HepG2 (cell line): ENCODE data around the gene WBP1. TPM values are rescaled to one million over a fixed set of nuclear protein-coding genes. Genes with fewer than 3 reads are reported as not detected.

Source experiments
- CENPT ChIP-seq: sonication (generic); formaldehyde crosslinking; IDR thresholded peaks from 2 replicates; pipeline ENCODE4 v1.8.0; 2022; ENCODE audit warnings: low read depth, mild to moderate bottlenecking, moderate library complexity, missing genetic modification reagents
- FOXK2 ChIP-seq: fragments of 450-650 bp; IDR thresholded peaks from 2 replicates; pipeline ENCODE4 v1.6.1; 2016
- ISX ChIP-seq: sonication (generic); formaldehyde crosslinking; conservative IDR thresholded peaks from 2 replicates; pipeline ENCODE4 v1.5.0; 2020; ENCODE audit warnings: missing genetic modification reagents
- KAT2B ChIP-seq: fragments of 150-350 bp; IDR thresholded peaks from 2 replicates; pipeline ENCODE4 v1.6.1; 2014; ENCODE audit warnings: low read depth, low read length, borderline replicate concordance
- KDM3A ChIP-seq: IDR thresholded peaks from 2 replicates; pipeline ENCODE4 v1.6.1; 2018; ENCODE audit warnings: low read depth, missing compliant biosample characterization
- PITX1 ChIP-seq: sonication (generic); formaldehyde crosslinking; IDR thresholded peaks from 2 replicates; pipeline ENCODE4 v1.5.1; 2020; ENCODE audit warnings: mild to moderate bottlenecking, missing genetic modification reagents
- ZFP36 ChIP-seq: fragments of 150-350 bp; IDR thresholded peaks from 2 replicates; pipeline ENCODE4 v1.6.1; 2018; ENCODE audit warnings: borderline replicate concordance, low read length, low read depth; ENCODE audit not compliant: partially characterized antibody
- ZNF652 ChIP-seq: IDR thresholded peaks from 2 replicates; pipeline ENCODE4 v1.6.1; 2016; ENCODE audit warnings: low read depth, borderline replicate concordance
- polyA plus RNA-seq, 8 experiments: library from polyadenylated mRNA; depleted of rRNA in 3 of 8; stranded (reverse) in 7 of 8; unstranded in 1 of 8; fragments of >200 nt; fragmentation: Illumina TruSeq in 4 of 8; extraction: Trizol in 4 of 8; gene quantifications; 2 replicates each; pipeline versions ENCODE4 v1.2.1 to v1.2.3, GENCODE V29; 2011 to 2016; ENCODE audit warnings: low read depth in 4 of 8, missing spikeins in 1 of 8, mixed read lengths in 1 of 8; ENCODE audit not compliant: insufficient read depth in 1 of 8
- total RNA-seq, 5 experiments: library from RNA; depleted of rRNA; stranded (reverse); fragments of >200 nt; fragmentation: Illumina TruSeq; extraction: Trizol; gene quantifications; 2 replicates each; pipeline ENCODE4 v1.2.3, GENCODE V29; 2016; ENCODE audit warnings: low read depth in 1 of 5
- TF ChIP-seq, protein P1 (sequence below): sonication (generic); formaldehyde crosslinking; IDR thresholded peaks from 2 replicates; pipeline ENCODE4 v1.4.0; 2020; ENCODE audit warnings: missing genetic modification reagents
- TF ChIP-seq, protein P2 (sequence below): sonication (generic); formaldehyde crosslinking; IDR thresholded peaks from 2 replicates; pipeline ENCODE4 v1.5.1; 2020; ENCODE audit warnings: missing genetic modification reagents, mild to moderate bottlenecking, borderline replicate concordance
- TF ChIP-seq, protein P3 (sequence below): sonication (generic); formaldehyde crosslinking; IDR thresholded peaks from 2 replicates; pipeline ENCODE4 v1.4.0; 2020; ENCODE audit warnings: missing genetic modification reagents
- TF ChIP-seq, protein P4 (sequence below): sonication (generic); formaldehyde crosslinking; IDR thresholded peaks from 2 replicates; pipeline ENCODE4 v1.9.0; 2022; ENCODE audit warnings: missing genetic modification reagents, mild to moderate bottlenecking, borderline replicate concordance
- TF ChIP-seq, protein P5 (sequence below): sonication (generic); formaldehyde crosslinking; IDR thresholded peaks from 2 replicates; pipeline ENCODE4 v1.4.0; 2020; ENCODE audit warnings: mild to moderate bottlenecking, missing genetic modification reagents
- TF ChIP-seq, protein P6 (sequence below): sonication (generic); formaldehyde crosslinking; conservative IDR thresholded peaks from 2 replicates; pipeline ENCODE4 v1.4.0; 2020; ENCODE audit warnings: missing genetic modification reagents

Gene WBP1
- total and polyA plus RNA-seq, 2 of the 13 experiments (the other 11 are each of a cell fraction or from before 2014, with no cell fraction given) = 38.8 to 85.7 TPM

DNA sequence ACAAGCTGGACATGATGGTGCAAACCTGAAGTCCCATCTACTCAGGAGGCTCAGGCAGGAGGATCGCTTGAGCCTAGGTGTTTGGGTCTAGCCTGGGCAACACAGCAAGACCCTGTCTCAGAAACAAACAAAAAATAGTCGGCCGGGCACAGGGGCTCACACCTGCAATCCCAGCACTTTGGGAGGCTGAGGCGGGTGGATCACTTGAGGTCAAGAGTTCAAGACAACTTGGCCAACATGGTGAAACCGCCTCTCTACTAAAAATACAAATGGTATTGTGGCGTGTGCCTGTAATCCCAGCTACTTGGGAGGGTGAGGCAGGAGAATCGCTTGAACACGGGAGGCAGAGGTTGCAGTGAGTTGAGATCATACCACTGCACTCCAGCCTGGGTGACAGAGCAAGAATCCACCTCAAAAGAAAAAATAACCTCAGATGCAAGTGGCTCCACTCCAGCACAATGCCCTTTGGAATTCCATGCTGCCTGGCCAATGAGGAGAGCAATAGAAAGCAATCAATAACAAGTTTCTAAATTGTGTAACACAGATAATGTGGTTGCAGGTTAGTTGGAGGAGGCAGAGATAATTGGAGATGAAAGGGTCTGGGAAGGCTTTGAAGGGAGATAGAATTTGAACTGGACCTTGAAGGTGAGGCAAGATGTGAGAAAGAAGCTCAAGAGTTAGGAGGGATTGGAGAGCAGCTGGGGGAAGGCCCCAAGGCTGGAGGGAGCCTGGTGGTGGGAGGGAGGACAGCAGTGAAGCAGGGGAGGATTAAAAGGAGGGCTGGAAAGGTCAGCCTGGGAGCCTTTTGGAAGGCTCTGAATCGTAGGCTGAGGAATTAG lies 30.6 kb downstream of the WBP1 start (continued):
- TF ChIP-seq, protein P1, sequence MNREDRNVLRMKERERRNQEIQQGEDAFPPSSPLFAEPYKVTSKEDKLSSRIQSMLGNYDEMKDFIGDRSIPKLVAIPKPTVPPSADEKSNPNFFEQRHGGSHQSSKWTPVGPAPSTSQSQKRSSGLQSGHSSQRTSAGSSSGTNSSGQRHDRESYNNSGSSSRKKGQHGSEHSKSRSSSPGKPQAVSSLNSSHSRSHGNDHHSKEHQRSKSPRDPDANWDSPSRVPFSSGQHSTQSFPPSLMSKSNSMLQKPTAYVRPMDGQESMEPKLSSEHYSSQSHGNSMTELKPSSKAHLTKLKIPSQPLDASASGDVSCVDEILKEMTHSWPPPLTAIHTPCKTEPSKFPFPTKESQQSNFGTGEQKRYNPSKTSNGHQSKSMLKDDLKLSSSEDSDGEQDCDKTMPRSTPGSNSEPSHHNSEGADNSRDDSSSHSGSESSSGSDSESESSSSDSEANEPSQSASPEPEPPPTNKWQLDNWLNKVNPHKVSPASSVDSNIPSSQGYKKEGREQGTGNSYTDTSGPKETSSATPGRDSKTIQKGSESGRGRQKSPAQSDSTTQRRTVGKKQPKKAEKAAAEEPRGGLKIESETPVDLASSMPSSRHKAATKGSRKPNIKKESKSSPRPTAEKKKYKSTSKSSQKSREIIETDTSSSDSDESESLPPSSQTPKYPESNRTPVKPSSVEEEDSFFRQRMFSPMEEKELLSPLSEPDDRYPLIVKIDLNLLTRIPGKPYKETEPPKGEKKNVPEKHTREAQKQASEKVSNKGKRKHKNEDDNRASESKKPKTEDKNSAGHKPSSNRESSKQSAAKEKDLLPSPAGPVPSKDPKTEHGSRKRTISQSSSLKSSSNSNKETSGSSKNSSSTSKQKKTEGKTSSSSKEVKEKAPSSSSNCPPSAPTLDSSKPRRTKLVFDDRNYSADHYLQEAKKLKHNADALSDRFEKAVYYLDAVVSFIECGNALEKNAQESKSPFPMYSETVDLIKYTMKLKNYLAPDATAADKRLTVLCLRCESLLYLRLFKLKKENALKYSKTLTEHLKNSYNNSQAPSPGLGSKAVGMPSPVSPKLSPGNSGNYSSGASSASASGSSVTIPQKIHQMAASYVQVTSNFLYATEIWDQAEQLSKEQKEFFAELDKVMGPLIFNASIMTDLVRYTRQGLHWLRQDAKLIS (CRISPR knock-in tag) = no peak
- TF ChIP-seq, protein P2, sequence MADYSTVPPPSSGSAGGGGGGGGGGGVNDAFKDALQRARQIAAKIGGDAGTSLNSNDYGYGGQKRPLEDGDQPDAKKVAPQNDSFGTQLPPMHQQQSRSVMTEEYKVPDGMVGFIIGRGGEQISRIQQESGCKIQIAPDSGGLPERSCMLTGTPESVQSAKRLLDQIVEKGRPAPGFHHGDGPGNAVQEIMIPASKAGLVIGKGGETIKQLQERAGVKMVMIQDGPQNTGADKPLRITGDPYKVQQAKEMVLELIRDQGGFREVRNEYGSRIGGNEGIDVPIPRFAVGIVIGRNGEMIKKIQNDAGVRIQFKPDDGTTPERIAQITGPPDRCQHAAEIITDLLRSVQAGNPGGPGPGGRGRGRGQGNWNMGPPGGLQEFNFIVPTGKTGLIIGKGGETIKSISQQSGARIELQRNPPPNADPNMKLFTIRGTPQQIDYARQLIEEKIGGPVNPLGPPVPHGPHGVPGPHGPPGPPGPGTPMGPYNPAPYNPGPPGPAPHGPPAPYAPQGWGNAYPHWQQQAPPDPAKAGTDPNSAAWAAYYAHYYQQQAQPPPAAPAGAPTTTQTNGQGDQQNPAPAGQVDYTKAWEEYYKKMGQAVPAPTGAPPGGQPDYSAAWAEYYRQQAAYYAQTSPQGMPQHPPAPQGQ (CRISPR knock-in tag) = peak; percentile 79; the same call in 1 of the 2 replicates
- TF ChIP-seq PITX1 (CRISPR knock-in tag) = peak; percentile 85
- peak; percentile 57; the same call in 1 of the 2 replicates for TF ChIP-seq ZNF652 (CRISPR knock-in tag)
- TF ChIP-seq, protein P3, sequence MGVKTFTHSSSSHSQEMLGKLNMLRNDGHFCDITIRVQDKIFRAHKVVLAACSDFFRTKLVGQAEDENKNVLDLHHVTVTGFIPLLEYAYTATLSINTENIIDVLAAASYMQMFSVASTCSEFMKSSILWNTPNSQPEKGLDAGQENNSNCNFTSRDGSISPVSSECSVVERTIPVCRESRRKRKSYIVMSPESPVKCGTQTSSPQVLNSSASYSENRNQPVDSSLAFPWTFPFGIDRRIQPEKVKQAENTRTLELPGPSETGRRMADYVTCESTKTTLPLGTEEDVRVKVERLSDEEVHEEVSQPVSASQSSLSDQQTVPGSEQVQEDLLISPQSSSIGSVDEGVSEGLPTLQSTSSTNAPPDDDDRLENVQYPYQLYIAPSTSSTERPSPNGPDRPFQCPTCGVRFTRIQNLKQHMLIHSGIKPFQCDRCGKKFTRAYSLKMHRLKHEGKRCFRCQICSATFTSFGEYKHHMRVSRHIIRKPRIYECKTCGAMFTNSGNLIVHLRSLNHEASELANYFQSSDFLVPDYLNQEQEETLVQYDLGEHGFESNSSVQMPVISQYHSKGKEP (CRISPR knock-in tag) = no peak
- TF ChIP-seq KAT2B = peak; percentile 67; the same call in 1 of the 2 replicates
- peak; percentile 21; the same call in 1 of the 2 replicates for TF ChIP-seq KDM3A (CRISPR knock-in tag)
- no peak for TF ChIP-seq CENPT (CRISPR knock-in tag)
- TF ChIP-seq, protein P4, sequence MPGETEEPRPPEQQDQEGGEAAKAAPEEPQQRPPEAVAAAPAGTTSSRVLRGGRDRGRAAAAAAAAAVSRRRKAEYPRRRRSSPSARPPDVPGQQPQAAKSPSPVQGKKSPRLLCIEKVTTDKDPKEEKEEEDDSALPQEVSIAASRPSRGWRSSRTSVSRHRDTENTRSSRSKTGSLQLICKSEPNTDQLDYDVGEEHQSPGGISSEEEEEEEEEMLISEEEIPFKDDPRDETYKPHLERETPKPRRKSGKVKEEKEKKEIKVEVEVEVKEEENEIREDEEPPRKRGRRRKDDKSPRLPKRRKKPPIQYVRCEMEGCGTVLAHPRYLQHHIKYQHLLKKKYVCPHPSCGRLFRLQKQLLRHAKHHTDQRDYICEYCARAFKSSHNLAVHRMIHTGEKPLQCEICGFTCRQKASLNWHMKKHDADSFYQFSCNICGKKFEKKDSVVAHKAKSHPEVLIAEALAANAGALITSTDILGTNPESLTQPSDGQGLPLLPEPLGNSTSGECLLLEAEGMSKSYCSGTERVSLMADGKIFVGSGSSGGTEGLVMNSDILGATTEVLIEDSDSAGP (CRISPR knock-in tag) = no peak; the same call in 1 of the 2 replicates
- no peak for TF ChIP-seq ISX (CRISPR knock-in tag)
- TF ChIP-seq, protein P5, sequence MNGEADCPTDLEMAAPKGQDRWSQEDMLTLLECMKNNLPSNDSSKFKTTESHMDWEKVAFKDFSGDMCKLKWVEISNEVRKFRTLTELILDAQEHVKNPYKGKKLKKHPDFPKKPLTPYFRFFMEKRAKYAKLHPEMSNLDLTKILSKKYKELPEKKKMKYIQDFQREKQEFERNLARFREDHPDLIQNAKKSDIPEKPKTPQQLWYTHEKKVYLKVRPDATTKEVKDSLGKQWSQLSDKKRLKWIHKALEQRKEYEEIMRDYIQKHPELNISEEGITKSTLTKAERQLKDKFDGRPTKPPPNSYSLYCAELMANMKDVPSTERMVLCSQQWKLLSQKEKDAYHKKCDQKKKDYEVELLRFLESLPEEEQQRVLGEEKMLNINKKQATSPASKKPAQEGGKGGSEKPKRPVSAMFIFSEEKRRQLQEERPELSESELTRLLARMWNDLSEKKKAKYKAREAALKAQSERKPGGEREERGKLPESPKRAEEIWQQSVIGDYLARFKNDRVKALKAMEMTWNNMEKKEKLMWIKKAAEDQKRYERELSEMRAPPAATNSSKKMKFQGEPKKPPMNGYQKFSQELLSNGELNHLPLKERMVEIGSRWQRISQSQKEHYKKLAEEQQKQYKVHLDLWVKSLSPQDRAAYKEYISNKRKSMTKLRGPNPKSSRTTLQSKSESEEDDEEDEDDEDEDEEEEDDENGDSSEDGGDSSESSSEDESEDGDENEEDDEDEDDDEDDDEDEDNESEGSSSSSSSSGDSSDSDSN = peak; percentile 44; the same call in 1 of the 2 replicates
- no peak for TF ChIP-seq ZFP36
- TF ChIP-seq FOXK2 = peak; percentile 51; the same call in 1 of the 2 replicates
- TF ChIP-seq, protein P6, sequence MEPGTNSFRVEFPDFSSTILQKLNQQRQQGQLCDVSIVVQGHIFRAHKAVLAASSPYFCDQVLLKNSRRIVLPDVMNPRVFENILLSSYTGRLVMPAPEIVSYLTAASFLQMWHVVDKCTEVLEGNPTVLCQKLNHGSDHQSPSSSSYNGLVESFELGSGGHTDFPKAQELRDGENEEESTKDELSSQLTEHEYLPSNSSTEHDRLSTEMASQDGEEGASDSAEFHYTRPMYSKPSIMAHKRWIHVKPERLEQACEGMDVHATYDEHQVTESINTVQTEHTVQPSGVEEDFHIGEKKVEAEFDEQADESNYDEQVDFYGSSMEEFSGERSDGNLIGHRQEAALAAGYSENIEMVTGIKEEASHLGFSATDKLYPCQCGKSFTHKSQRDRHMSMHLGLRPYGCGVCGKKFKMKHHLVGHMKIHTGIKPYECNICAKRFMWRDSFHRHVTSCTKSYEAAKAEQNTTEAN = no peak
